ENCODE results near the gene TERT.

Gene TERT

GRCh38 chr5:1208743-1209488 is 86.0 kb downstream of the TERT start:
- Mint-ChIP-seq H3K4me1 (ENCODE audit: low read depth) (no peaks in the 10 kb centered on the region), H3K36me3 (ENCODE audit: low read depth) (no peaks in the 10 kb centered on the region), H3K27ac (no peak overlapping the region), H3K4me3 (no peak overlapping the region), H3K9me3 (no peaks in the 10 kb centered on the region), H3K27me3 (peaks cover 4% of the 10 kb centered on the region)

DNA sequence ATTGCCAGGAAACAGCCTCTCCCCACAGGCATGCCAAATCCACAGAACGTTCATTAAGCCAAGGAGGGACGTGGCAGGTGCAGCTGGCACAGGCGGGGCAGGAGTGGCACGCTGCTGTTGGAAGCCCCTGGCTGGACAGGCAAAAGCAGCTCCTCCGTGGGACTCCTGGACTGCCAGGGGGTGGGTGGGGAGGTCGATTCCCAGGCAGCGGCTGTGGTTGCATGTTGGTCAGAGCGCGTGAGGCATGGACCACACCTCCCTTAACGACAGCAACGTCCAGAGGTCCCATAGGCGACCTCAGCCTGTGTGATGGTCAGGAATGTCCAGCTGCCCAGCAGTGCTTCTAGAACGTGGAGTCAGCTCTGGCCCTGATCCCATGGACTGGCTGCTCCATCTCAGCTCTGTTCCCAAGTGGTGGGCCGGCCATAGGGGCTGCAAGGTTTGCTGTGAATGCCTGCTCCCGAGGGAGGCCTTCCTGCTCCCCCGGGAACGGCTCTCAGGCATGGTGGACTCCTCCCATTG is 86.6 kb downstream of the TERT start:
- Mint-ChIP-seq H3K9me3 (no peaks in the 10 kb centered on the region), H3K36me3 (ENCODE audit: low read depth) (no peaks in the 10 kb centered on the region), H3K4me1 (ENCODE audit: low read depth) (no peaks in the 10 kb centered on the region), H3K27me3 (peaks cover 4% of the 10 kb centered on the region), H3K27ac (no peak overlapping the region), H3K4me3 (no peak overlapping the region)

GRCh38 chr5:1207555-1207954 is 87.3 kb downstream of the TERT start:
- Mint-ChIP-seq H3K36me3 (ENCODE audit: low read depth) (no peaks in the 10 kb centered on the region), H3K9me3 (no peaks in the 10 kb centered on the region), H3K27me3 (peaks cover 4% of the 10 kb centered on the region), H3K4me1 (ENCODE audit: low read depth) (no peaks in the 10 kb centered on the region), H3K4me3 (no peak overlapping the region), H3K27ac (no peak overlapping the region)

DNA sequence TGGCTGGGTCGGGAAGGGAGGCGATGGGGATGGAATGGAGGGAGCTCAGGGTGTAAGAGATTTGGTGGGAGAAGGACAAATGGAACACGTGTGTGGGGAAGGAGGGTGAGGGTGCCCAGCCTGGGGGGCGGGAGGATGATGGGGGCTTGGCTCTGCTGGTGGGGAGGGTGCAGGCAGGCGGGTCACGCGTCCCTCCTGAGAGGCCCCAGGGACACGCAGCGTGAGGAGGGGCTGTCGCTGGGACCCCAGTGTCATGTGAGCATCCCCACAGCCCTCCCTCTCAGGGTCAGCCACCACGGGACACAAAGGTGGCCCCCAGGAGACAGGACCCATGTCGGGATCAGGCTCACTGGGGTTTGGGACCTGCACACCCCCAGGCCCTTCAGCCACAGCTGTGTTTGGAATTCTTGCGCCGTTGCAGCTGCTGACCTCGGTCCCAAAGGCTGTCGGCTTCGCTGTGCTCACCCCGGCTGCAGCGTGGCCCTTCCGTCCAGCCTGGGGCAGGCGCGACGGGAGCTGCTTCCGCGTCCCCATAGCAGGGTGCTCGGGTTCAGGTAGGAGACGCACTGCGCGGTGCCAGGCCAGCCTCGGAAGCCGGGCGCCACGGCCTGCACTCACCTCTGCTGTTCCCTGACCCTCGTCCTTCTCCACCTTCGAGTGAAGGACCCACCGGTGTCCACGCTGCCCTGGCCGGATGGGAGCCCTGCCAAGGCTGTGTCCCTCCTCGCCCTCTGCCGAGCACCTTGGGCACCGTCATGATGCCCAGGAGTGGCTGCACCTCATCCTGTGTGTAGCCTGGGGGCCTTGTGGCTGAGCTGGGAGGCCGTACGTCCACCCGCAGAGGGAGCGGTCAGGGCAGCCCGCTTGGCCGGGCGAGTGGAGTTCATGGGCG is 88.1 kb downstream of the TERT start:
- Mint-ChIP-seq H3K27ac (no peak overlapping the region), H3K4me3 (no peak overlapping the region), H3K9me3 (no peaks in the 10 kb centered on the region), H3K4me1 (ENCODE audit: low read depth) (no peaks in the 10 kb centered on the region), H3K36me3 (ENCODE audit: low read depth) (no peaks in the 10 kb centered on the region), H3K27me3 (peaks cover 4% of the 10 kb centered on the region)

DNA sequence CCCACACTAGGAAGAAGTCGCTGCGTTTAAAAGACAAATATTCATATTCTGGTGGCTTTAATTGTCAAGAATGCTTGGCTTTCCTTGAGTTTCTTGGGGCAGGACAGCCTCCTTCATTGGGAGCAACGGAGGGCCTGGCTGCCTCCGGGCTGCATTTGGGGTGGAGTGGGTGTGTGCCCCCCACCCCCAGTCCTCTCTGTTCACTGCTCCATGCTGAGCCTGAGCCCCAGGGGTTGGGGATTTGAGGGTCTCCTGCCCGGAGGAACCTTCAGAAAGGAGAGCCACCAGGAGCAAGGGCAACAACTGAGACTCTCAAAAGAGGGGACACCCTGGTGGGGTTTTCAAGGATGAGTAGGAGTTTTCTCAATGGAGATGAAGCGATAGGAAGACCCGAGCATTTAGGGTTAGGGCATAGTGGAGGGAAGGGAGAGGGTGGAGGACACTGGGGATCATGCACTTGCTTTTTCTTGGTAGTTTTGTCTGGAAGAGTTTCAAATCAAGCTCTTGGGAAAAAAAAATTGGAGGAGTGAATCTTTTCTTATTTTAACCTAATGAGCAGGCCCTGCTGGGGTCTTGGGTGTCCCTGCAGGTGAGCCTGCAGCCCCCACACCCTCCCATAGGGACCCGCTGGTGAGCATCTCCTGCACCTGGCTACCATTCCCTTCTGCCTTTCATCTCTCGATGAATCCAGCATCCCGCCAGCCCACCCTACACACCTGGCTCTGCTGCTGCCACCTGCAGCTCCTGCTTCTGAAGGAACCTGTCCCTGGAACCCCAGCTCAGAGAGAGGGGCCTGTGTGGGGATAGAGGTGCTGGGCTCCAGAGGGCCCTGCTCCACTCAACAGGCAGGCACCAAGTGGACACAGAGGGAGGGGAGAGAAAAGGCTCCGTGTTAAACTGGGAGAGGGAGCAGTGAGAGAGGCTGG is 89.3 kb downstream of the TERT start:
- Mint-ChIP-seq H3K27ac (no peak overlapping the region), H3K36me3 (ENCODE audit: low read depth) (no peaks in the 10 kb centered on the region), H3K27me3 (peaks cover 4% of the 10 kb centered on the region), H3K4me1 (ENCODE audit: low read depth) (no peaks in the 10 kb centered on the region), H3K9me3 (no peaks in the 10 kb centered on the region), H3K4me3 (no peak overlapping the region)

DNA sequence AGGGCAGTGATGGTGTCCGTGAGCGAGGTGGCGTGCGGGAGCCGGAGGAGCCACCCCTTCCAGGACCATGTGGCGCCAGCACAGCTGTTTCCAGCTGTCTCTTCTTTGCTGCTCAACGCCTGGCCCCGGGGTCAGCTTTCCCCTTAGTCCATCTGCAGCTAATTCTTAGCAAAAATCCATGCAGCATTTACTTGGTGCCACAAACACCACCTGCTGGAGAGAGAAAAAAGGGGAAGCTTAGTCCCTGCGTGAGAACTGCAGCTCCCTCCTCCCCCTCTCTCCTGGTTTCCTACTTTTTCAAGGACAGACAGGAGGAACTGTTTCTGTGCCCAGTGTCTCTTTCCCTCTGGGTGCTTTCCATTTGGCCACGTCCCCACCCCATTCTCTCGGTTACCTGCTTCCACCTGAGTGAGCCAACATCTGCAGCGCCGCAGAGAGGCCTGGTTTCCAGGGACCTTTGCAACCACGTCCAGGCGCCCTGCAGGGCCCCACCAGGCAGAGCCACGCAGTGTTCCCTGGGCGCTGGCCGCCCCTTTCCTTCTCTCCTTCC is 90.1 kb downstream of the TERT start:
- Mint-ChIP-seq H3K27me3 (peaks cover 4% of the 10 kb centered on the region), H3K36me3 (ENCODE audit: low read depth) (no peaks in the 10 kb centered on the region), H3K4me3 (no peak overlapping the region), H3K9me3 (no peaks in the 10 kb centered on the region), H3K4me1 (ENCODE audit: low read depth) (no peaks in the 10 kb centered on the region), H3K27ac (no peak overlapping the region)

DNA sequence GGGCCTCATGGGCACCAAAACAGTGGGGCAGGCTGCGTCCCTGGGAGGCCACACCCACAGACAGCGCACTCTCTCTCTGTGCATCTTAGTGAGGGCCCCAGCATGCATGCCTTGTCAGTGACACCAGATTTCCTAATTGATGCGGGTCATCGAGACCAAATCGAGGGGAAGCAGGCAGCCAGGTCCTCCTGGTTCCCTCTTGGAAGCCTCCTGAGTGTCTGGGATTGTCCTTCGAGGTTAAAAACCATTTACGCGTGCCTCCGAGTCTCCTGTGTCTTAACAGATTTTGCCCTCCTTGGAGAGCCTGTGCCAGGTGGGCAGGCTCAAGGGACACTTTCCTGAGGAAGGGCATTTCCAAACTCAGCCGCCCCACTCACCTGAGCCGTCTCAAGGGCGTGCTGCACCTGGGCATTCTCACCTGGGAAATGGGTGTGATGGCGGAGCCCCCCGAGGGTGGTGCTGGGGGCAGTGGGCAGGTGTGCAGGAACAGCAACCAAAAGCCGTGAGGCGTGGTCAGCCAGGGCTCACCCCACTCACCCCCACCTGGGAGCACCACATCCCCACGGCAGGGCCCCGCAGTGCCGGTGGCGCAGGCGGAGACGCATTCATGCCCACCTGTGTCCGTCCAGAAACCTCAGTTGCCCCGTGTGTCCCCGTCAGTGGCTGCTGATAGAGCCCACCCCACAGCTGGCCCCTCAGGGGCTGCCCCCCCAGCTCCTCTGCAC is 90.7 kb downstream of the TERT start:
- H3K27ac Mint-ChIP-seq: no peak overlapping the region
- H3K9me3 Mint-ChIP-seq: no peaks in the 10 kb centered on the region
- no peaks in the 10 kb centered on the region for H3K36me3 Mint-ChIP-seq (ENCODE audit: low read depth)
- H3K27me3 Mint-ChIP-seq: peaks cover 4% of the 10 kb centered on the region
- no peak overlapping the region for H3K4me3 Mint-ChIP-seq
- H3K4me1 Mint-ChIP-seq (ENCODE audit: low read depth): no peaks in the 10 kb centered on the region

DNA sequence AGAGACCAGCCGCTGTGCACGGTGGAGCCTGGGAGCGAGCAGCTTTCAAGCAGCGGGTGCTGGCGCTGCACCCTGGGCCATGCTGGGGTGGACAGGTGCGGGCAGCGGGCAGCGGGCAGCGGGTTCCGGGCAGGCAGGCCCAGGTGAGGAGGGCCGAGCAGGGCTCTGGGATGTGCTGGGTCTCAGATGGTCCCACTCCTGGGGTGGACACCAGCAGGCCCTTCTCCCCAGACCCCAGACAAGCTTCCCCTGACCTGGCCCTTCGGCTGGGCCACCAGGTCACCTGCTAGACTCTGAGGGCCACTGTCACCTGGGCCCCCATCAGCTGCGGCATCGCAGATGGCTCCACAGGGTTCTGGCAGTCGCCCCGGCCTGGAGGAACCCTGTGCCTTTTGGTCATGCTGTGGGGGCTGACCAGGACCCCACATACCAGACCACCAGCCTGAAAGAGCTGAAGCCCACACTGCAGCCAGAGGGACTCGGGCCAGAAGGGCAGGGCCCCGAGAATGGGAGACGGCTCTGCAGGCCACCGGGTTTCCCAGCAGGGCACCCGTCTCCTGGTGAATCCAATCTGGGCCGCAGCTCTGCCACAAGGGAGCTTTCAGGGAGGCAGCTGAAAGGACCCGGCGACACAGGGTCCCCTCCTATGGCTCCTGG is 91.4 kb downstream of the TERT start:
- no peak overlapping the region for H3K4me3 Mint-ChIP-seq
- H3K9me3 Mint-ChIP-seq: no peaks in the 10 kb centered on the region
- peaks cover 4% of the 10 kb centered on the region for H3K27me3 Mint-ChIP-seq
- H3K4me1 Mint-ChIP-seq (ENCODE audit: low read depth): no peaks in the 10 kb centered on the region
- no peaks in the 10 kb centered on the region for H3K36me3 Mint-ChIP-seq (ENCODE audit: low read depth)
- no peak overlapping the region for H3K27ac Mint-ChIP-seq
